ENCODE measurements around the gene RHOH.

Gene RHOH

GRCh38 chr4:40190019-40190418 lies 6.8 kb upstream of the RHOH start:
- no peak for ATAC-seq

GRCh38 chr4:40190465-40190864 lies 6.4 kb upstream of the RHOH start:
- ATAC-seq, result no peak

- no peak for ATAC-seq
Observed at GRCh38 chr4:40190880-40191815, 5.7 kb upstream of the RHOH start.

- peak; percentile 30 to 47 for ATAC-seq
Observed at GRCh38 chr4:40192114-40193015, 4.5 kb upstream of the RHOH start.

- ATAC-seq, result no peak
Observed at GRCh38 chr4:40193016-40193571, 3.7 kb upstream of the RHOH start.

GRCh38 chr4:40193578-40193977 lies 3.3 kb upstream of the RHOH start:
- ATAC-seq, result no peak

GRCh38 chr4:40194602-40195161 lies 2.1 kb upstream of the RHOH start:
- peak; percentile 20 to 25 for ATAC-seq

- no peak for ATAC-seq
Observed at GRCh38 chr4:40195182-40196177, 1.4 kb upstream of the RHOH start.

- no peak for ATAC-seq
Observed at GRCh38 chr4:40196272-40196671, 559 bp upstream of the RHOH start.

- ATAC-seq, result peak; percentile 25 to 28
Observed at GRCh38 chr4:40197879-40198689, 1.3 kb downstream of the RHOH start.

- no peak for ATAC-seq
Observed at GRCh38 chr4:40199179-40199670, 2.4 kb downstream of the RHOH start.

- peak; percentile 50 to 54 for ATAC-seq
Observed at GRCh38 chr4:40199999-40200874, 3.4 kb downstream of the RHOH start.

GRCh38 chr4:40200875-40201801 lies 4.3 kb downstream of the RHOH start:
- peak; percentile 47 to 48 for ATAC-seq

GRCh38 chr4:40201898-40202297 lies 5.1 kb downstream of the RHOH start:
- no peak for ATAC-seq

- no peak for ATAC-seq
Observed at GRCh38 chr4:40202474-40202873, 5.6 kb downstream of the RHOH start.

- no peak for ATAC-seq
Observed at GRCh38 chr4:40204507-40205258, 7.9 kb downstream of the RHOH start.
